Left lobe of liver (tissue), 2 donors: ENCODE measurements around the gene APBB2. TPM values are rescaled to one million over a fixed set of nuclear protein-coding genes. Genes with fewer than 3 reads are reported as not detected.
"Not testable (repeated sequence)": the region's sequence is repeated elsewhere in the genome, so short reads cannot be mapped to it uniquely, and the experiment has no call there.

Experiments used
- ATAC-seq: fragments of 200-7000 bp; cut with Tn5 transposase; one replicate; pipeline ENCODE4 v1.9.1; 2020; ENCODE audit warnings: mild to moderate bottlenecking, moderate library complexity
- DNase-seq: peaks from one replicate; pipeline ENCODE4 v3.0.0-alpha.2; 2020; ENCODE audit warnings: low spot score
- total RNA-seq: library from RNA; stranded (reverse); gene quantifications from one replicate; pipeline ENCODE4 v1.2.1, GENCODE V29; 2021
- donor health status: DM: no; HTN: no; CAD: no; lungs with moderate emphysema.
- donor health status: DM: no; HTN: yes; CAD: no.

APBB2 gene
- total RNA-seq, 1 donor from 2014 or later = 26.2 TPM

- no peak for DNase-seq
- no peak for ATAC-seq
Measured at GRCh38 chr4:41038304-41038703, 176.0 kb downstream of the APBB2 start.

DNA sequence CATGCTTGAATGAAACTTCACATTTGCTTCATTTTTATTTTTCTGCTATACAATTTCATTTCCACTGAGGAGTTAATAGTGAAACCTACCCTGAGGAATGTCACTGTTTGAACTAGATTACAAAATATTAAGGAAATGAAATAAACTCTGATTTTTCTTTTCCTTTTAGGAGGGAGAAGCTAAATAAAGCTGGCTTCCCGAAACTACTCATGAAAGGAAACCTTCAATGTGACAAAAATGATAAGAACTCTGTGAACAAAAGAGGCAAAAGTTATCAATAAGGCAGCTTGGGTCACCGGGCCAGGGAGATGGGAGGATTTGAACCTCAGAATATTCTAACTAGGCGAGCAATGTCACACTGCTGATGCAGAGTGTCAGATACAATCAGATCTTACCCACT, 185.2 kb downstream of the APBB2 start:
- no peak for DNase-seq
- ATAC-seq = peak; percentile 29

GRCh38 chr4:41028392-41029076, 185.8 kb downstream of the APBB2 start:
- peak; percentile 17 for ATAC-seq
- DNase-seq = no peak

DNA sequence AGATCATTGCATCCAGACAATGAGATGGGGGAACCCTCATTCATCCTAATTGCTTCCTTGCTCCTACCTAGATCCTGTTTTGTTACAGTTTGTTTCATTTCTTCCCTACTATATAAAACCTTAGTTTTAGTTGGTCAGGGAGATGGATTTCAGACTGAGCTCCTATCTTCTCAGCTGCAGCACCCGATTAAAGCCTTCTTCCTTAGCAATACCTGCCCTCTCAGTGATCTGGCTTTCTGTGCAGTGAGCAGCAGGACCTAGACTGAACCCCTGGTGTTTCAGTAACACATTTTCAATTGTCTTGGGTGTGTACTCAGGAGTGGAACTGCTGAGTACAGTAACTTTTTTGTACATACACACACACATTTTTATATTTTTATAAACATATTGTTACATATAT, 187.4 kb downstream of the APBB2 start:
- ATAC-seq = no peak
- DNase-seq = no peak

DNA sequence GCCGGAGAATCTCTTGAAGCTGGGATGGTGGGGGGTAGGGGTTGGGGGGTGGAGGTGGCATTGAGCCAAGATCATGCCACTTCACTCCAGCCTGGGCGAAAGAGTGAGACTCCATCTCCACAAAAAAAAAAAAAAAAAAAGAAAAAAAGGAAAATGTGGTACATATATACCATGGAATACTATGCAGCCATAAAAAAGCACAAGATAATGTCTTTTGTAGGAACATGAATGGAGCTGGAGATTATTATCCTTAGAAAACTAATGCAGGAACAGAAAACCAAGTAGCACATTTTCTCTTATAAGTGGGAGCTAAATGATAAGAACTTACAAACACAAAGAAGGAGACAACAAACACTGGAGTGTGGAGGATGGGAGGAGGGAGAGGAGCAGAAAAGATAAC, 188.5 kb downstream of the APBB2 start:
- no peak for ATAC-seq

GRCh38 chr4:41024556-41025491, 189.5 kb downstream of the APBB2 start:
- no peak for ATAC-seq

More for the DNA sequence above, 188.5 kb downstream of the APBB2 start:
- no peak for DNase-seq

GRCh38 chr4:41022116-41022515, 192.2 kb downstream of the APBB2 start:
- ATAC-seq = no peak
- DNase-seq = no peak

More at GRCh38 chr4:41024556-41025491, 189.5 kb downstream of the APBB2 start:
- no peak for DNase-seq

DNA sequence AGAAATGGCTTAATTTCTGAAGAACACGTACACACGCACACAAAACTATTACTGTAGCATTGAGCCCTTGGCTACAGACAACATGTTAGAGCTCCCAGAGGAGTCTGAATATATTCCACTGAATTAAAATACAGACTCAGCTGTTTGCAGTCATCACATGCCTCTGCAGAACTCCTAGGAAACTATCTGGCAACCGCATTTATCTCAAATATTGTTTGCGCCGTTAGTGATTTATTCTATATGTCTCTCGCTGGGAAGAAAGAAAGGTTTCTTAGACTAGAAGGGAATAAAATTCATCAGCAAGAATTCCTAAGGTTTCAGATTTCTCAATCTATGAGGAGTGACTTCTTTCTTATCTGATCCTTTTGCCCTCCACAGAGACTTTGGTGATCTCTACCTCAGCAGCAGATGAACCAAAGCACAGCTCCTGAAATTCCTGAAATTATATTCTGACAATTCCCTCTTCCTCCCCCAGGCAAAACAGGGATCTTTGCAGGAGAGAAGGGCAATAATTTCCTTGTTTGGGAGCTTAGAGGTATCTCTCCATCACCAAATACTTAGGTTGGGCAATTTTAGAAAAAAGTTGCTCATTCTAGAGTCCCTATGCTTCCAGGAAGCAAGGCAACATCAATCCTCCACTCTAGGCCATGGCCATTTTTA, 199.2 kb downstream of the APBB2 start:
- DNase-seq (no peak), ATAC-seq (no peak)

DNA sequence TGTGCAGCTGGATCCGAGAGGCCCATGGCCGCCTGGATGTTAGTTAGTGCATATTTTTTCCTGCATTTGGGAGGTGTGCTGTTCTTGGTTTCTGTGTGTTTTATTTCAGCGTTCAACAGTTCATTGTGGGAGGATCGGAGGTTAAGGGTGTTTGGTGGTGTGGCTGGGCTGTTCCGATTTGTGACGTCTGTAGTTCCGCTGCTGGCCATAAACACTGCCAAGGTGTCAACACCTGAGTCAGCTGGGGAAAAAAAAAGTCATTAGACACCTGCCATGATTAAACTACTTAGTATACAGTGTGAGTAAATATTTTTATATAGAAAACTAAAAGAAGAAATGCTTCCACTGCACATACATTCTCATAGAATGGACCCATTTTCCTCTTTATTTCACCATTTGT, 200.2 kb downstream of the APBB2 start:
- DNase-seq = no peak
- no peak for ATAC-seq

DNA sequence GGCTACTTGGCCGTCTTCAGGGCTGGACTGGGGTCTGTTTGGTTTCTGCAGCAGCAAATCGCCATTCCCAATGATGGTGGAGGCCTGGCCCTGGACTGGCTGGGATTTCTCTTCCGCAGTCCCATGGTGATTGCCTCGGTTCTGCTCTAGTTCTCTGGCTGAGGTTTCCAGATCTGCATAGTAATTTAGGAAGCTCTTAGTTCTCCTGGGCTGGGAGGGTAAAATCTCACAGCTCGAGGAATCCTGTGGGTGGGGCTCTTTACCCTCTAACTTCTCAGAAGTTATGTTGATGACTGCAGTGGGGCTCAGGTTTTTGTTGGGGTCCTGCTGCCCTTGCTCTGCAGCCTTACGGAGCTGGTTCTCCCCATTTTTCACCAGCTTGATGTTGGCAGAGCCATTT, 200.6 kb downstream of the APBB2 start:
- ATAC-seq = no peak
- no peak for DNase-seq

GRCh38 chr4:41012911-41013310, 201.4 kb downstream of the APBB2 start:
- ATAC-seq (no peak), DNase-seq (no peak)

DNA sequence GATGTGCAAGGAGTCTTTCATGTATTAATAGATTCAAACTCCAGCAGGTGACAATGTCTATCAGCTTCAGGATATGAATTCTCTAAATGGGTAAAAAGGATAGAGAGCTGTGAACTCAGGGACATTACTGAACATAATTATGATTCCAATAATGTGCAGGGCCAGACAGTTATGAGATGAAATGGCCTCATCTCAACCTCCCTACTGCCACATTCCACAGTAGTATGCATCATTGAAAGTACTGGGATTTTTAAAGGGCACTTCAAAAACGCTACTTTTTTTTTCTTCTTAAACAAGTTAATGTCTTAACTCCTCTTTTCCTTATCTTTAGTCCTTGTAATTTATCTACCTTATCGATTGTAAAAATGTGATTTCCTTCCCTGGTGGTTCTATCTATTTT, 202.0 kb downstream of the APBB2 start:
- no peak for DNase-seq
- ATAC-seq = no peak

GRCh38 chr4:41009411-41009810, 204.9 kb downstream of the APBB2 start:
- ATAC-seq (no peak), DNase-seq (no peak)

DNA sequence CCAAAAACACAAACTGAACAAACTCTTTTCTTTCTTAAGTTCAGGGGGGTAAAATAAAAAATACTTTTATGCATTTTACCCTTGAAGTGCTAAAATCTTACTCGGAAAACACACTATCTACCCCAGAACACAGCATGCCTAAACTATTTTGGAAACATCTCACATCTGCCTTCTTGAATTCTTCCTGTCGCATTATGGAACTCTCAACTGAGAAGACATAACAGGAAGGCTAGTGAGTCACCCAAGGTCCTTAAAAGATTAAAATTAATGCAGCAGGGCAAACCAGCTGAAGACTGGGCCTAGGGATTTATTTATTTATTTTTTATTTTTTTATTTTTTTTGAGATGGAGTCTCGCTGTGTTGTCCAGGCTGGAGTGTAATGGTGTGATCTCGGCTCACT, 208.2 kb downstream of the APBB2 start:
- DNase-seq = no peak
- ATAC-seq = no peak

GRCh38 chr4:41002309-41002708, 212.0 kb downstream of the APBB2 start:
- DNase-seq (no peak), ATAC-seq (no peak)

- ATAC-seq (no peak), DNase-seq (no peak)
Measured at GRCh38 chr4:41000356-41000755, 214.0 kb downstream of the APBB2 start.

GRCh38 chr4:40998675-40999358, 215.5 kb downstream of the APBB2 start:
- no peak for DNase-seq
- ATAC-seq = peak; percentile 44

DNA sequence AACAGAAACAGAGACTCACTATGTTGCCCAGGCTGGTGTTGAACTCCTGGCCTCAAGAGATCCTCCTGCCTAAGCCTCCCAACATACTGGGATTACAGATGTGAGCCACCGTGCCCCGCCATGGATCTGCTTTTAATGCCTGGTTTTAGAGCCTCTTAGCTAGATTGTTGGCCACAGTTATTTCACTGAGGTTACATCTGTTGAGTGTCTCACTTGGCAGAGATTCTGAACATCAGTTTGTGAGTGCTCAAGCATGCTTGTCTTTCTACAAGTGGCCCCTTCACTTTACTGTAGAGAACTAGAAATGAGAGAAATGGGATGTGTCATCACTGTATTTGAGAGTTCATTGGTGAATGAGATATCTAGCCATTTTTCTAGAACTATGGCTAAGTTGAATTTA, 218.5 kb downstream of the APBB2 start:
- ATAC-seq (no peak), DNase-seq (no peak)

- DNase-seq, ATAC-seq: not testable (repeated sequence)
Measured at GRCh38 chr4:40994321-40994720, 220.0 kb downstream of the APBB2 start.

GRCh38 chr4:40993296-40993693, 221.0 kb downstream of the APBB2 start:
- not testable (repeated sequence) for DNase-seq

More at GRCh38 chr4:40993296-40993693, 221.0 kb downstream of the APBB2 start:
- ATAC-seq = not testable (repeated sequence)
